ENCODE data around the gene KCNAB2. TPM values are rescaled to one million over a fixed set of nuclear protein-coding genes. Genes with fewer than 3 reads are reported as not detected.
"Not testable (repeated sequence)": the region's sequence is repeated elsewhere in the genome, so short reads cannot be mapped to it uniquely, and the experiment has no call there.

The KCNAB2 gene
- total RNA-seq, 1 donor from 2014 or later, result 4.3 TPM

DNA sequence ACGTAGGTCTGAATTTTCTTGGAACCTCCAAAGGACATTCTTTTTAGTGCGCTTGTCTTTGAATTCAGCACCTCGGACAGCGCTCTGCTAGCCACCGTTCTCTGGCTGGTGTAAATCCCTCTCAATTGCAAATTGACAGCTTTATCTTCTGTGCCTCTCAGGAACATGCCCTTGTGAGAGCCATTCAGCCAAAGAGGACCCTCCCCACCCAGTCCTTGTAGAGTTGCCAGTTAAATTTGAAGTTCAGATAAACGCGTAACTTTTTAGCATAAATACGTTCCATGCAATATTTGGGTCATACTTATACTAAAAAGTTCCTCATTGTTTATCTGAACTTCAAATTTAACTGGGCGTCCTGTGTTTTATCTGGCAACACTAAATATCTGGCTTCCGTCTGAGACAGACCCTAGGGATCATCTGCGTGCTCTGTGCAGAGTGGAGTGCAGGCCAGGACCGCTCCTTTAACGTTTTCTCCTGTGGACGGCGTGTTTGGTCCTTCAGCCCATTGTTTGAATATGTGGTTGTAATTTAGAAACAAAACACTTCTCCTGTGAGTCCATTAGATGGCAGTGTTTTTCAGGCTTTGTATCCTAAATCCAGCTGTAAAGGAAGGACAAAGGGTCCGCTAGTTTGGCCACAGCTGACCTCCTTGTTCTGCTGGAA lies 7.0 kb downstream of the KCNAB2 start:
- peak; percentile 68 for DNase-seq (ENCODE audit: low spot score)

DNA sequence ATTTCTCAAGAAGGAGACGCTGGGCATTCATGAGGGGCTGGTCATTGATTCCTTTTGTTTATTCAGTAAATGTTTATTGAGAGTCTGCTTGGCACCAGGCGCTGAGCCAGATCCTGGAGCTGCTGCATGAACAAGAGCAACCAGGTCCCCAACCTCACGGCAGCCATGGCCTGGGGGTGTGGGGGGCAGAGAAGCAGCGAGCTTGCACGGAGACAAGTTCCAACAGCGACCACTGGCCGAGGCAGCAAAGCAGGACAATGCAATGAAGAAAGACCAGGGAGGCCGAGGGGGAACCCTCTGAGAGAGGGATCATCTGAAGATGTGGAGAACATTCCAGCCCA lies 7.5 kb downstream of the KCNAB2 start:
- DNase-seq (ENCODE audit: low spot score), result no peak

DNA sequence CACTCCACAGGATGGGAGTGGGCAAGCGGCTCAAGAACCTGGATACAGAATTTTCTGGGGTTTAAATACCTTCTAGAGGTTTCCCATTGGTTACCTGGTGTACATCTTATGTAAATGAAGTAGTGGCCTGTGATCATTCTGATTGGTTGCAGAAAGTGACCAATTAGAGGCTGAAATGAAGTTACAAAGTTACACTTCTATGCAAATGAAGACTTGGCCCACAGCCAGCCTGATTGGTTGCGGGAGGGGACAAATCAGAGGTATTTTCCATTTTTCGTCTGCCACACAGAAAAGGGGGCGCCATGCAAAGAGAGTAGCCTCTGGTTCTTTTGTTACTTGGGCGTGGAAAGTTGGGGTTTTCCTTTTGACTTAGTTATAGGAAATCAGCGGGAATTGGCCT lies 8.9 kb downstream of the KCNAB2 start:
- no peak for DNase-seq (ENCODE audit: low spot score)

DNA sequence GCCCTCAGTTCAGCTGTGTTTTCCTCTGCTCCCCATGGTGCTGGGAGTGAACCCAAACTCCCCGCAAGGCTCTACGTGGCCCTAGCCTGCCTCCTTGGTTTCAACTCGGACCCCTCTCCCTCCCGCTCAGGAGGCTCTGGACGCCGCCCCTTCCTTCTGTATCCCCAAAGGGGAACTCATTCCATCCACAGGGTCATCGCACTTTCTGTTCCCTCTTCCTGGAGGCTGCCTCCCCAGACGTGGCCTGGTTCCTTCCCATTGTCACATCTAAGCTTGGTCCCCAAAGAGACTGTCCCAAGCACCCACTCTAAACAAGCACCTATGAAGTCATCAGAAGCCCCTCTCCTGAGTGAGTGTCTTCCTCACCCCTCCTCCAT lies 10.9 kb downstream of the KCNAB2 start:
- DNase-seq (ENCODE audit: low spot score), result no peak

DNA sequence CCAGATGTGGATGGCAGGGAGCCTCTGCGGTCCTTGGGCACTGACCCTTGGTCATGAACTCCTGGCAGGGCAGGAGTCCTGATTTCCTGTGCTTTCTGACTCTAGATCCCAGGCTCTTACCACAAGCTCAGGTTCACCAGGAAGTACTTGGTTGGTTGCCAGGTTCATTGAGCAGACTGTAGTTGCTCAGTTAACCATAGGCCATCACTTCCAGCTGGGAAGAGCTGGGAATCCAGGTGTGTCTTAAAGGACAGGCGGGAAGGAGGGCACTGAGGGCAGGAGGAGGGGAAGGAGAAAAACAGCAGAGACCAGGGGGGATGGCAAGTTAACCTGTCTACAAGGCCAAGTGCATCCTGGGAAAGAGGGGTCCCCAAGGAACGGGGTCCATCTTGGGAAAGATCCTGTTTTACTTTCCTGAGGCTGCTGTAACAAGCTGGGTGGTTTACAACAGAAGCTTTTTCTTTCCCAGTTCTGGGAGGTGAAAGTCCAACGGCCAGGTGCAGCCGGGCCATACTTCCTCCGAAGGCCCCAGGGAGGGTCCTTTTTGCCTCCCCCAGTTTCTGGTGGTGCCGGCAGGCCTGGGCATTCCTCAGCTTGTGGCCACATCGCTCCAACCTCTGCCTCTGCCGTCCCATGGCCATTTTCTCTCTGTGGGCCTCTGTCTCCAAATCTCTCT lies 11.6 kb downstream of the KCNAB2 start:
- DNase-seq (ENCODE audit: low spot score), result no peak

DNA sequence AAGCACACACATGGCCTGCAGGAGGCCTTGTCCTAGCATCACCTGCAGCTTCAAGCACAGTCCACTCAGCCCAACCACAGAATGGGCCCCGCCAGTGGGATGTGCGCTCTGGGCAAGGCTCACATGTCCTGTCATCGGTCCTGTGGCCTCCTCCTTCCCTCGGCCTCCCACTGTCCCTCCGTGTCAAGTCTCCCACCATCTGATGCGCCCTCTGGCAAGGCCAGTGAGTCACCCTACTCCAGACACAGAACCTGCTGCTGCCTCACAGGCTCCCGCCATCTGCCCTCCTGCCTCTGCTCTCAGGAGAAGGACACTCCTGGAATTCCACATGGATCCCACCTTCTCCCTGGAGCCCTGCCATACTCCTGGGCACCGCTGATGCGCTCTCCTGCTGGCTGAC lies 14.2 kb downstream of the KCNAB2 start:
- no peak for DNase-seq (ENCODE audit: low spot score)

DNA sequence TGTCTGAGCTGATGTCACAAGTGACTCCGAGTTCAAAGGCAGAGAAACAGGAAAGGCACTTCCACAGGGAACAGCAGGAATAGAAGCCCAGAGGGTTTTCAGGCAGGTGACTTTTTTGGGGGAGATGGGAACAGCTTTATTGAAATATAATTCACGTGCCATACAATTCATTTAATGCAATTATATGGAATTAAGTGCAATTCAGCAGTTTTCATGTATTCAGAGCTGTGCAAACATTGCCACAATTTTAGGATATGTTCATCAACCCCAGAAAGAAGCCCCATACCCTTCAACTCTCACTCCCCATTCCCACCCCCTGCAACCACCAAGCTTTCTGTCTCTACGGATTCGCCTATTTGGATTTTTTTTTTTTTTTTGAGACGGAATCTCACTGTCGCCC lies 17.0 kb downstream of the KCNAB2 start:
- DNase-seq (ENCODE audit: low spot score), result no peak

DNA sequence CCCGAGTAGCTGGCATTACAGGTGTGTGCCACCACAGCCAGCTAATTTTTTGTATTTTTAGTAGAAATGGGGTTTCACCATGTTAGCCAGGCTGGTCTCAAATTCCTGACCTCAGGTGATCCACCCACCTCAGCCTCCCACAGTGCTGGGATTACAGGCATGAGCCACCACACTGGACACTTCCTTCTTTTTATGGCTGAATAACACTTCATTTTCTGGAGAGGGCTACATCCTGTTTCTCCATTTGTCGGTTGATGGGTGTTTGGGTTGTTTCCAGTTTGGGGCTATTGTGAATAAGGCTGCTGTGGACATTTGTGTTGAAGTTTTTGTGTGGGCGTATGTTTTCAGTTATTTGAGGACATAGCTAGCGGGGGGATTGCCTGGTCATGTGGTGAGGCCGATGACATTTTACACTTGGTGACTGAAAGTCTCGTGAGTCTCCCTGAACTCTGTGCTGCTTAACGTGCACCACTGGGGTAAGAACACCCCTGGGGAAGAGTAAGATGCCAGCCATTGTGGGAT lies 17.9 kb downstream of the KCNAB2 start:
- not testable (repeated sequence) for DNase-seq (ENCODE audit: low spot score)

DNA sequence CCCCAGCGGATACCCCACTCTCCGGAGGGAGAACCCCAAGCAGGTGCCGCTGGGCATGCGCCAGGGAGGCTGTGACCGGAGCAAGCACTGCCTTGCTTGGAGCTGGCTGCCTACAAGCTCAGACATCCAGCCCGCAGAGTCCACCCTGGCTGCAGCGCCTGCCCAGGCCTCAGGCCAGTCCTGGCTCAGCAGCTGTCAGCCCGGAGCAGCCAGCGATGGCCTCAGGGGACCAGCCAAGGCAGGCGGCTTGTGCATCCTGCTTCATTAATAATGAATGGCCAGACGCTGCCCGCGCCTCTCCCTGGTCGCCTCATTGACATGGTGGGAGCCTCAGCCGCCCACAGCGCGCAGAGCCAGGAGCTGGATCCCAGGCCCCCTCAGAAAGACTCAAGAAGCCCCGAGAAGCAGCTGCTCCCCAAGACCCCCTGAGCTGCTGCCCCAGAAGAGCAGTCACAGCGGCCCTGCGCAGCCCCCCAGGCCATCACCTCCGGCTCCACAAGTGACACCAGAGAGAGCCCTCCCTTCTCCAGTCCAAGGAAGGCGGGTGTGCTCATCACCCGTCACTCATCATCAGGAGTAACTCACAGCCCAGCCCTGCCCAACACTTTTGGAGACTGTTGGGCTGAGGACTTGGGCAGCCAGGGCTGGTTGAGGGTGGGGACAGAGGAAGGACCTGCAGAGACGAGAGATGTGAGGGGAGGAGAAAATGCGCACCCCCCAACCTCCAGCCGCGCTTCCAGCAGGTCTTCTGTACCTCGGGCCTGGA lies 19.6 kb downstream of the KCNAB2 start:
- no peak for DNase-seq (ENCODE audit: low spot score)

DNA sequence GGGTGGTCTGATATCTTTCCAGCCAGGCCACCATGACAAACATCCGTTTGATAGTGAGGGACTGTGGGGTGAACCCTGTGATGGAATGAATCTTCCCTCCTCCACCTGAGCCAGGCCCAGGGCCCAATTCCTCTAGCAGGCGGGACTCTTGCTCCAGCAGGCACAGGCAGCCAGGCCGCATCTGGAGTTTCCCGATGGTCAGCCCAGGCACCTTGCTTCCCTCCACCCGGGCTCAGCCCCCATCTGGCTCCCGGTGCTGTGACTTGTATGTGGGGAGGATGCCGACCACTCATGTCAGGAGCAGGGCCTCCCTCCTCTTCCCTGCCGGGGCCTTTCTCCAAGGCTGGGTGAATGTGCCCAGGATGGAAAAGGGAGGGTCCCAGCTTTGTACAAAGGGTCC lies 21.0 kb downstream of the KCNAB2 start:
- no peak for DNase-seq (ENCODE audit: low spot score)

DNA sequence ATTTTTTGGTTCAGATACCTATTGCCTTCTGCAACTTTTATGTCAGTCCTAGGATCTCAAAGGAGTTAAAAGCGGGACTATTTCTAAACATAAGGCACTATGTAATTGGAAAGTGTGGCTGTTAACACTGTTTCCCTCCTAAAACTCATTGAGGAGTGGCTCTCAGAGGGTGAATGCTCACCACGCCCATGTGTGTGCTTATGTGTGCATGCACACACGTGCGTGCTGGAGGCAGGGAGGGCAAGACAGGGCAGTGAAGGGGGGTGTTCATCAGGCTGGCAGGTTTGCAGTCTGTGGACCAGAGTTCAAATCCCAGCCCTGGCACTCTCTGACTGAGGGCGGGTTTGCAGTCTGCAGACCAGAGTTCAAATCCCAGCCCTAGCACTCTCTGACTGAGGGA lies 22.4 kb downstream of the KCNAB2 start:
- no peak for DNase-seq (ENCODE audit: low spot score)

DNA sequence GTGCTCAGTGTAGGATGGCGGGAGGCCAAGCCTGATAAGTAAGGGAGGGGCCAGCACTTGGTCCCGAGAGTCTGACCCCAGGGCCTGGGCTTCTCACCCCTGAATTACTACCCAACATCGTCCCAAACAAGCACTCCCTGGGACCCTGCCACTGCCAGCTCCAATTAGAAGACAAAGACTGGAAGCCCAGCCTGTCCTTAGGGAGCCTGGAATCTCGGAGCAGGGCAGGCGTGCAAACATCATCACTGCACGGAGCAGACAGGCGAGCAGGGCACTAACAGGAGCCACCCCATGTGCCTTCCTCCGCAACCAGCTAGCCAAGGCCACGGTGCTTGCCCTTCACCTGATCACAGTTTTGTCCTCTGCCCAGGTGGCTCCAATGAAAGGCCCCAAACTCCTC lies 23.2 kb downstream of the KCNAB2 start:
- no peak for DNase-seq (ENCODE audit: low spot score)

DNA sequence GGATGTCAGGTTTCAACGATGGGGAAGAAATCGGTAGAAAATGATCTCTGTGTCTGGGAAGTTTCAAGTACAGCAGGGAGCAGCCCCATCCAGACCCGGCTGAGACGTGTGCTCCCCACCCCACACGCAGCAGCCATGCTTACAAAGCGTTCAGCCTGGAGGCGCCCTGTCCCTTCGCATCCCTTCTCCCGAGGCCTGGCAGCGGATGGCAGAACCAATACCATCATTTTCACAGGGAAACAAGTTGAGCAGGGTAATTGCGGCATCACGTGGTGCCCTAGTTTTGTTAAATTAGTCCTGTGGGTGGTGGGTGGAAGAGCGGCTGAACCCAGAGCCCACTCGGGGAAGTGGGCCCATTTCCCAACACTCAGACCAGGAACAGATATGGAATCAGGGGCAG lies 23.9 kb downstream of the KCNAB2 start:
- DNase-seq (ENCODE audit: low spot score), result no peak

DNA sequence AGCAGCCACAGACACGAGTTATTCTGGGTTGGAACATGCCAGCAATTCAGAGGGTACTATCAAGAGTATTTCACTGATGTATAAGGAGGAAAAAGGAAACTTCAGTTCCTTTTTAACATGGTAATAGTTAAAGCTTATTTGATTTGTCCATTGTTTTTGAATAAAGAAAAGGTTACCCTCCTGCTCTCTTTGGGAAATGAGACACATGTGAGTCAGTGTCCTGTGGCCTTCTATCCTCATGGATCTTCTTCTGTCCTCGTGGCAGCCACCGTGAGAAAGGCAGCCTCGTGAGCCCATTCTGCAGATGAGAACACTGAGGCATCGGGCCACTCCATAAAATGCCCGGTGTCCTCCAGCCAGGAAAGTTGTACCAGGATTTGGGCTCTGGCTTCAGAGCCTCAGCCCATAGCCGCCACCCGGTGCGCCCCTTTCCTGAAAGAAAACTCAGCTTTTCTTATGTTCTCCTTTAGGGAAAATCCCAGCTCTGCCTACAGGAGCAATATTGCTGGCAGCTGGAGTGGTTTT lies 24.8 kb downstream of the KCNAB2 start:
- DNase-seq (ENCODE audit: low spot score), result no peak

DNA sequence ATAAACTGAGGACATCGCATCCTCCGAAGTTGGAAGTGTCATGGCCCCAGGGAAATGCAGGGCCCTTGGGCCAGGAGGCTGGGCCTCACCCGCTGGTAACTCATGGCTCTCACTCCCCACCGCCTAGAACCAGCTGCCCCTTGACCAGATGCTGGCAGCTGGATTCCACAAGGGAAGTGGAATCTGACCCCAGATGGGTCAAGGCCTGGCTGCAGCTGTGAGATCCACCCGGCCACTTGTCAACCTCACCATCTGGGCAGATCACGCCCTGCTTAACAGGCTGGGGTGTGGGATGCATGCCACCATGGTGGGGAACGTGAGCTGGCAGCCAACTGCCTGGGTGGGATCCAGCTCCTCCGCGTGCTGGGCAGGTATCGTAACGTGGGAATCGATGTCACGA lies 25.5 kb downstream of the KCNAB2 start:
- DNase-seq (ENCODE audit: low spot score), result no peak

DNA sequence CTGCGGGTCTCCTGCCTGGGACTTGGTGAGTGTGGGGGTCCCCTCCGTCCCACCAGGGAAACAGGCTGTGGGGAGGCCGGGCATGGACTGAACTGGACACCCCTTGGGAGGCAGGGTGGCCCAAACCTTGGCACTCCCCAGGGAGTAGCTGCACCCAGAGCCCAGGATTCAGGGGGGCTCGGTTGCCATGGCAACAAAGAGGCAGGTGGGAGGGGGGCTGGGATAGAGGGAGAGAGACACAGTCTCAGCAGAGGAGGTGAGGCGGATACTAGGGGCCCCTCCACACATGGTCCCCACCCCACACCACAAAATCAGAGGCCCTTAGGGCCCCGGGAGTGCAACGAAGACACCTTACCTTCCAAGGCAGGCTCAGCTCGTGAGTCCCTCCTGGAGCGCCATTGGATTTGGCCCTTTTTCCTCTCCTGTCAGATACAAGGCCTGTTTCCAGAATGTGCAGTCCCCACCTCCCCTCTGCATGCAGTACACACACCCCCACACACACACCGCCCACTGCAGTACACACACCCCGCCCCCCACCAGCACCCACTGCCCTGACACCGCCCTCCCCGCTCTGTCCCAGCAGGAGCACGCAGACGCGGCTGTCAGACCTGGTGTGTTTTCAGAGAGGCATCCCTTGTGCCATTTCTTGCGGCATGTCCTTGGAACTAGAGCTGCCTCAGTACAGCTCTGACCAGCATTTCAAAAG lies 27.2 kb downstream of the KCNAB2 start:
- no peak for DNase-seq (ENCODE audit: low spot score)

DNA sequence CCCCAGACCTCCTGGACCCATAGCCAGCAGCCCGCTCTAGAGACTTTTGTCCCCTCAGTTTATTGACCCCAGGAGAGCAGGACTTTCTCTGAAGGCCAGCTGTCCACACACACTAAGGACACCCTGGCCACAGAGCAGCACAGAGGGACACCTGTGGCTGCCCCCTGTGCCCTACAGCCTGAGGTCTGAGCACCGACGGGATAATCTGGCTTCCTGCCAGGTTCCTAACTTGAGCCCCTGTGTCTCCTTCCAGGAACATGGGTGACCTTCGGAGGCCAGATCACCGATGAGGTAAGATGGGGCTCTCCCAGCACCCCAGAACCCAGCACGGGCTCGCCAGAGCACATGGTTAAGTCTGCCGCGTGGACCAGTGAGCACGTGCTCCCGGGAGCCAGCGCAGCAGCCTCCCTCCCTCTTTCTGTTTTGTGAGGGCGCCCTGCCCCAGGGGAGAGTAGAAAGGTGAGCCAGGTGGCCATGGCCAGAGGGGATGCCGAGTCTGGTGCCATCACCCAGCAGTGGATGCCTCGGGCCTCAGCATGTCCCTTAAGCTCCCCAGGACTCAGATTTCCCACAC lies 27.9 kb downstream of the KCNAB2 start:
- DNase-seq (ENCODE audit: low spot score), result no peak

DNA sequence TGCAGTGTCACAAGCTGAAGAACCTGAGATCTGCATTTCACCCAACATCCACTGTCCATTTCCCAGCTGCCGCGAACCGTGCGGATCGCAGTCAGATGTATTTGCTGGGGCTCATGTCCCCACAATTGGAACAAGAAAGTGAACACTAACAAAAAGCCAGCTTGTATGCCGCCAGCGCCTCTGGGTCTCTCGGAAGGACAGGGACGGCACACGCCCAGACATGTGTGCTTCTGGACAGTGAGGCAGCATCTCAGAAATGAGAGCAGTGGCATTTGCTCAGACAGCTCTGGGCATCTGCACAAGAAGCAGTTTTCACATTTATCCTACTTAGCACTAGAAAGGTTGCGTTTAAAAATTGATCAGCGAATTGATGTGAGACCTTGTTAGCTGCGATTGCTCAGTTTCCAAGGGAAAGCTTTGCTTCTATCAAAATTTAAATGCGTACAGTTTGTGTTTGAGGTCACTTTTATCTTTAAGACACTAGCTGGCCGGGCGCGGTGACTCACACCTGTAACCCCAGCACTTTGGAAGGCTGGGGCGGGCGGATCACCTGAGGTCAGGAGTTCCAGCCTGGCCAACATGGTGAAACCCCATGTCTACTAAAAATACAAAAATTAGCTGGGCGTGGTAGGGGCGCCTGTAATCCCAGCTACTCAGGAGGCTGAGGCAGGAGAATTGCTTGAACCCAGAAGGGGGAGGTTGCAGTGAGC lies 28.7 kb downstream of the KCNAB2 start:
- DNase-seq (ENCODE audit: low spot score), result no peak

DNA sequence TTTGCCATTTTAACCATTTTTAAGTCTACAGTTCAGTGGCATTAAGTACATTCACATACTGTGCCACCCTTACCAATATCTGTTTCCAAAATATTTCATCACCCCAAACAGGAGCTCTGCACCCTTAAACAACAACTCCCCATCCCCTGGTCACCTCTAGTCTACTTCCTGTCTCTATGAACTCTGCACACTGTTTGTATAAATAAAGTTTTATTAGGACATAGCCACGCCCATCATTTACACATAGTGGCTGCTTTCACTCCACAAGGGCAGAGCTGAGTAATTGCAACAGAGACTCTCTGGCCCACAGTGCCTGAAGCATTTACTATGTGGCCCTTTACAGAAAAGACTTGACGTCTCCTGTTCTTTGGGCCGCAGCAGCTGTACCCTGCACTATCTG lies 30.1 kb downstream of the KCNAB2 start:
- DNase-seq (ENCODE audit: low spot score), result no peak

DNA sequence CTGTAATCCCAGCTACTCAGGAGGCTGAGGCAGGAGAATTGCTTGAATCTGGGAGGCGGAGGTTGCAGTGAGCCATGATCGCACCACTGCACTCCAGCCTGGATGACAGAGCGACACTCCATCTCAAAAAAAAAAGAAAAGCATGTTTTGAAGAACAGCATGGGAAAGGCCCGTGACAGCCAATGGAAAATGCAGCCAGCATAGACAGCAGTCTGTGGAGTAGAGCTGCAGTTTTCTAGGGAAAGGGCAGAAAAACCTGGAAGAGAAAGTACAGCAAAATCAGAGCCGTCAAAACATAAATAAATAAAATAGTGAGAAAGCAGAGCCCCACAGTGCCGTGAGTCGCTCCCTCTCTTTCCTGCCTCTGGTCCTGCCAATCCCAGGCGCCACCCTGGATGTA lies 31.4 kb downstream of the KCNAB2 start:
- not testable (repeated sequence) for DNase-seq (ENCODE audit: low spot score)

DNA sequence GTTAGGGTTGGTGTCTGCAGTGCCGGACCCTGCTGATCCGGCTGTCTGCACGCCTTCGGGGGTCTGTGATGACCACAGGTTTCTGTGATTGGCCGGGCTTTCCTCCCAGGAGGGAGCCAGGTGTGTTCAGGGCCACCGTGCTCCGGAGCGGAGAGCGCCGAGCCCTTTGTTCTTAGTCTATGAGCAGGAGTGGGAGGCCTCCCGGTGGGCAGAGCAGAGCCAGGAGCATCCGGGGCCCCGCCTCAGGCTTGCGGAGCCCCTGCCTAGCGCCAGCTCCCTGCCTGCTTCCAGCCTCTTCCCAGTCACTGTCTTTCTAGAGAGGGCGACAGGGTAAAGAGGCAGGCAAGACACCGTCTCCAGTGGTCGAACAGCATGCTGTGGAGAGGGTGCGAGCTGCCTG lies 31.8 kb downstream of the KCNAB2 start:
- DNase-seq (ENCODE audit: low spot score), result no peak
